ENCODE measurements around the gene TMA16. TPM values are rescaled to one million over a fixed set of nuclear protein-coding genes. Genes with fewer than 3 reads are reported as not detected.
"Not testable (repeated sequence)": the region's sequence is repeated elsewhere in the genome, so short reads cannot be mapped to it uniquely, and the experiment has no call there.

Gene TMA16
- total and polyA plus RNA-seq, 2 donors (not counting 1 experiment from before 2014, with no cell fraction given), result 6.5 to 40.5 TPM

GRCh38 chr4:163537114-163537513, 42.6 kb downstream of the TMA16 start:
- Histone ChIP-seq H3K4me2 (replicated peaks; ENCODE audit: low read depth, low read length, poor library complexity, severe bottlenecking) (no peak overlapping the region), H3K9me3 (ENCODE audit: control extremely low read depth in 1 of 3, control insufficient read depth in 2 of 3, insufficient read depth in 1 of 3, low read length in 2 of 3) (no peaks in the 10 kb centered on the region), H2AFZ (ENCODE audit: insufficient read depth, low read depth, low read length, poor library complexity, severe bottlenecking) (no peak overlapping the region), H3K79me2 (ENCODE audit: control insufficient read depth, insufficient read depth, low read length) (peaks cover 64% of the 10 kb centered on the region), H3K36me3 (replicated peaks in 1 of 2; ENCODE audit: control extremely low read depth in 1 of 2, control insufficient read depth in 1 of 2, extremely low read depth in 1 of 2, insufficient read depth in 2 of 2, low read length in 1 of 2) (peaks cover 1 to 84% of the 10 kb centered on the region in 2 experiments), H3K9ac (ENCODE audit: low read length) (no peak overlapping the region), H3K4me1 (ENCODE audit: control insufficient read depth in 2 of 2, insufficient read depth in 2 of 2, low read length in 2 of 2) (no peaks in the 10 kb centered on the region), H4K20me1 (ENCODE audit: control insufficient read depth, insufficient read depth, low read length, poor library complexity, severe bottlenecking) (peaks cover 38% of the 10 kb centered on the region), H3K27me3 (replicated peaks in 1 of 4; ENCODE audit: control extremely low read depth in 1 of 4, control insufficient read depth in 3 of 4, insufficient read depth in 4 of 4, low read length in 3 of 4) (no peaks in the 10 kb centered on the region), H3K4me3 (ENCODE audit: control extremely low read depth in 1 of 5, extremely low read depth in 1 of 5, insufficient read depth in 1 of 5, low read depth in 2 of 5, low read length in 4 of 5) (no peak overlapping the region), H3K27ac (ENCODE audit: low read length in 2 of 2) (peak overlapping the region in 1 of 2 donors; percentile 20)
- ATAC-seq (ENCODE audit: low read depth), result no peak
- DNase-seq, result no peak
- H3K27me3 Mint-ChIP-seq, result no peaks in the 10 kb centered on the region
- ChIA-PET POLR2A (interaction anchor here (1.1 kb wide), 1 partner anchor 43 kb away, joined by 3 read pairs; the partner anchor contains the start of gene TMA16), CTCF (interaction anchor here (1.1 to 6.3 kb wide), 6 partner anchors 8 to 218 kb away, joined by 3 to 59 read pairs (median 6); no protein-coding TSS in a partner anchor)
- TF ChIP-seq, protein P1, sequence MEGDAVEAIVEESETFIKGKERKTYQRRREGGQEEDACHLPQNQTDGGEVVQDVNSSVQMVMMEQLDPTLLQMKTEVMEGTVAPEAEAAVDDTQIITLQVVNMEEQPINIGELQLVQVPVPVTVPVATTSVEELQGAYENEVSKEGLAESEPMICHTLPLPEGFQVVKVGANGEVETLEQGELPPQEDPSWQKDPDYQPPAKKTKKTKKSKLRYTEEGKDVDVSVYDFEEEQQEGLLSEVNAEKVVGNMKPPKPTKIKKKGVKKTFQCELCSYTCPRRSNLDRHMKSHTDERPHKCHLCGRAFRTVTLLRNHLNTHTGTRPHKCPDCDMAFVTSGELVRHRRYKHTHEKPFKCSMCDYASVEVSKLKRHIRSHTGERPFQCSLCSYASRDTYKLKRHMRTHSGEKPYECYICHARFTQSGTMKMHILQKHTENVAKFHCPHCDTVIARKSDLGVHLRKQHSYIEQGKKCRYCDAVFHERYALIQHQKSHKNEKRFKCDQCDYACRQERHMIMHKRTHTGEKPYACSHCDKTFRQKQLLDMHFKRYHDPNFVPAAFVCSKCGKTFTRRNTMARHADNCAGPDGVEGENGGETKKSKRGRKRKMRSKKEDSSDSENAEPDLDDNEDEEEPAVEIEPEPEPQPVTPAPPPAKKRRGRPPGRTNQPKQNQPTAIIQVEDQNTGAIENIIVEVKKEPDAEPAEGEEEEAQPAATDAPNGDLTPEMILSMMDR (IDR thresholded peaks at IDR 0.05), result no peak
- no peak for TF ChIP-seq EZH2 (IDR thresholded peaks at IDR 0.05; ENCODE audit: borderline replicate concordance, insufficient read depth, low read depth, low read length, poor library complexity, severe bottlenecking)
- no peaks in the 10 kb centered on the region for H3K9me3 Mint-ChIP-seq (ENCODE audit: insufficient read depth)
- peaks cover 27% of the 10 kb centered on the region for H3K4me1 Mint-ChIP-seq
- peak overlapping the region; percentile 71 for H3K27ac Mint-ChIP-seq
- no peak overlapping the region for H3K4me3 Mint-ChIP-seq
- intact Hi-C loops (cut with micrococcal nuclease), result no loop called here
- WGBS (ENCODE audit: insufficient coverage), result no CpG with 5 or more reads among the region's 3 CpGs

- peaks cover 3 to 94% of the 10 kb centered on the region in 2 experiments for H3K36me3 ChIP-seq (replicated peaks in 1 of 2; ENCODE audit: control extremely low read depth in 1 of 2, control insufficient read depth in 1 of 2, extremely low read depth in 1 of 2, insufficient read depth in 2 of 2, low read length in 1 of 2)
- H3K9ac ChIP-seq (ENCODE audit: low read length); intact Hi-C loops (cut with micrococcal nuclease); H2AFZ ChIP-seq (ENCODE audit: insufficient read depth, low read depth, low read length, poor library complexity, severe bottlenecking); H3K9me3 ChIP-seq (ENCODE audit: control extremely low read depth in 1 of 3, control insufficient read depth in 2 of 3, insufficient read depth in 1 of 3, low read length in 2 of 3); H3K9me3 Mint-ChIP-seq (ENCODE audit: insufficient read depth); H3K4me1 ChIP-seq (ENCODE audit: control insufficient read depth in 2 of 2, insufficient read depth in 2 of 2, low read length in 2 of 2); H3K27ac Mint-ChIP-seq; ATAC-seq (ENCODE audit: low read depth); DNase-seq; H3K4me2 ChIP-seq (replicated peaks; ENCODE audit: low read depth, low read length, poor library complexity, severe bottlenecking); POLR2A ChIA-PET; H3K4me3 Mint-ChIP-seq; H3K27me3 Mint-ChIP-seq; H3K27me3 ChIP-seq (replicated peaks in 1 of 4; ENCODE audit: control extremely low read depth in 1 of 4, control insufficient read depth in 3 of 4, insufficient read depth in 4 of 4, low read length in 3 of 4); H3K4me3 ChIP-seq (ENCODE audit: control extremely low read depth in 1 of 5, extremely low read depth in 1 of 5, insufficient read depth in 1 of 5, low read depth in 2 of 5, low read length in 4 of 5): not testable (repeated sequence)
- WGBS (ENCODE audit: insufficient coverage), result 40% methylated on average over 2 of the region's 4 CpGs
- peaks cover 47% of the 10 kb centered on the region for H4K20me1 ChIP-seq (ENCODE audit: control insufficient read depth, insufficient read depth, low read length, poor library complexity, severe bottlenecking)
- CTCF ChIA-PET, result interaction anchor here (1.2 to 6.8 kb wide), 4 partner anchors 10 to 139 kb away, joined by 4 to 63 read pairs (median 32); partner anchors contain the start of gene TMA16
- H3K27ac ChIP-seq (ENCODE audit: low read length in 2 of 2), result peak overlapping the region in 1 of 2 donors; percentile 58
- H3K79me2 ChIP-seq (ENCODE audit: control insufficient read depth, insufficient read depth, low read length), result peaks cover 78% of the 10 kb centered on the region
- peaks cover 25% of the 10 kb centered on the region for H3K4me1 Mint-ChIP-seq
Measured at GRCh38 chr4:163538820-163539219, 44.3 kb downstream of the TMA16 start.
